Fibroblast of lung (primary cell): ENCODE measurements around the gene PYHIN1. TPM values are rescaled to one million over a fixed set of nuclear protein-coding genes. Genes with fewer than 3 reads are reported as not detected.

ENCODE experiments used
- DNase-seq, 2 donors: peaks; one replicate each; pipeline versions ENCODE4 v3.0.0 to v3.0.0-alpha.2; 2010; ENCODE audit warnings: low read depth in 2 of 2
- H2AFZ ChIP-seq: 2 replicates; pipeline ENCODE4 v1.5.1; 2012; ENCODE audit warnings: low read length, control low read depth, inconsistent platforms
- H3K27ac ChIP-seq: 2 replicates; pipeline ENCODE4 v1.5.1; 2011; ENCODE audit warnings: low read length, control low read depth; ENCODE audit not compliant: insufficient read depth
- H3K27me3 ChIP-seq: 2 replicates; pipeline ENCODE4 v1.5.1; 2011; ENCODE audit warnings: mild to moderate bottlenecking, low read length; ENCODE audit not compliant: control insufficient read depth, insufficient read depth
- H3K36me3 ChIP-seq: 2 replicates; pipeline ENCODE4 v1.5.1; 2011; ENCODE audit warnings: low read length; ENCODE audit not compliant: control insufficient read depth, insufficient read depth
- H3K4me1 ChIP-seq: 2 replicates; pipeline ENCODE4 v1.5.1; 2011; ENCODE audit warnings: low read length; ENCODE audit not compliant: control insufficient read depth, insufficient read depth; ENCODE audit errors: extremely low read depth
- H3K4me2 ChIP-seq: 2 replicates; pipeline ENCODE4 v1.5.1; 2011; ENCODE audit warnings: low read length, control low read depth; ENCODE audit not compliant: insufficient read depth; ENCODE audit errors: extremely low read depth
- H3K4me3 ChIP-seq, 4 experiments: fragments of 200-600 bp in 1 of 4; sonication (generic) in 1 of 4; replicated peaks in 1 of 4; 2 replicates each; pipeline ENCODE4 v1.5.1; 2011 to 2016; ENCODE audit warnings: low read length in 4 of 4, low read depth in 3 of 4, mild to moderate bottlenecking in 3 of 4, control low read depth in 2 of 4, inconsistent platforms in 1 of 4, mixed read lengths in 1 of 4; ENCODE audit not compliant: insufficient read depth in 1 of 4; ENCODE audit errors: control extremely low read depth in 1 of 4
- H3K79me2 ChIP-seq: 2 replicates; pipeline ENCODE4 v1.5.1; 2012; ENCODE audit warnings: mild to moderate bottlenecking, low read length, inconsistent platforms; ENCODE audit not compliant: control insufficient read depth, insufficient read depth
- H3K9ac ChIP-seq: 2 replicates; pipeline ENCODE4 v1.5.1; 2011; ENCODE audit warnings: mild to moderate bottlenecking, low read length, control low read depth; ENCODE audit not compliant: insufficient read depth
- H3K9me3 ChIP-seq: 2 replicates; pipeline ENCODE4 v1.5.1; 2012; ENCODE audit warnings: low read depth, low read length; ENCODE audit not compliant: control insufficient read depth, insufficient read depth
- H4K20me1 ChIP-seq: 2 replicates; pipeline ENCODE4 v1.5.1; 2011; ENCODE audit warnings: low read length; ENCODE audit not compliant: control insufficient read depth, insufficient read depth; ENCODE audit errors: extremely low read depth
- EZH2 ChIP-seq: IDR thresholded peaks from 2 replicates; pipeline ENCODE4 v1.5.1; 2012; ENCODE audit warnings: low read length, control low read depth, mild to moderate bottlenecking; ENCODE audit errors: missing control alignments
- polyA plus RNA-seq, 2 donors: library from polyadenylated mRNA; depleted of rRNA in 1 of 2; stranded (reverse) in 1 of 2; unstranded in 1 of 2; fragments of >200 nt; gene quantifications; 2 replicates each; pipeline ENCODE4 v1.2.1, GENCODE V29; 2011 to 2012; ENCODE audit warnings: missing spikeins in 1 of 2
- total RNA-seq: library from RNA; depleted of rRNA; stranded (reverse); fragments of >200 nt; gene quantifications from 2 replicates; pipeline ENCODE4 v1.2.1, GENCODE V29; 2014
- TF ChIP-seq, protein P1 (sequence below), 2 donors: IDR thresholded peaks in 1 of 2; conservative IDR thresholded peaks in 1 of 2; 1 replicate in 1 of 2; 2 replicates in 1 of 2; pipeline ENCODE4 v1.5.1; 2011 to 2012; ENCODE audit warnings: low read length in 2 of 2, control low read depth in 1 of 2, inconsistent platforms in 1 of 2, low read depth in 1 of 2, mild to moderate bottlenecking in 1 of 2

The PYHIN1 gene
- total and polyA plus RNA-seq, 2 donors (not counting 1 experiment from before 2014, with no cell fraction given): not detected

DNA sequence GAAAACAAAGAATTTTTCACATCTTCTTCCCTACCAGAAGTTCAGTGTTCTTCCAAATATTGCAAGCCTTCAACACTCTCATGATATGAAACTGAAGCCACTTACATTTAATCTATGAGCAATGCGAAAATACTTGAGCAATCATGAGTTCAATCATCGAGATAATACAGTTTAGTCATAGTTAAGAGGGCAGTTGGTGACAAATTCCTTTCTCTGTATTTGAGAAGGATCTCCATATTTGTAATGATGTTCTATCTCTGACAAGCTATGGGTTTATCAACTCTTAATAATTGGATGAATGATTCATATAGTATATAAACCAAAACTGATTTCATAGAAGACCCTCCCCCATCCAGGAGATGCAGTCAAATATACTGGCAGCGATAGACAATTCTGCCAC lies 29.7 kb upstream of the PYHIN1 start:
- Histone ChIP-seq H3K9ac (no peak overlapping the region), H3K9me3 (no peaks in the 10 kb centered on the region), H3K4me1 (no peaks in the 10 kb centered on the region), H3K27me3 (no peaks in the 10 kb centered on the region), H3K79me2 (no peaks in the 10 kb centered on the region), H3K4me3 (no peak overlapping the region), H3K27ac (no peak overlapping the region), H3K36me3 (no peaks in the 10 kb centered on the region), H2AFZ (no peak overlapping the region), H3K4me2 (no peak overlapping the region), H4K20me1 (no peaks in the 10 kb centered on the region)
- no peak for DNase-seq
- TF ChIP-seq, protein P1, sequence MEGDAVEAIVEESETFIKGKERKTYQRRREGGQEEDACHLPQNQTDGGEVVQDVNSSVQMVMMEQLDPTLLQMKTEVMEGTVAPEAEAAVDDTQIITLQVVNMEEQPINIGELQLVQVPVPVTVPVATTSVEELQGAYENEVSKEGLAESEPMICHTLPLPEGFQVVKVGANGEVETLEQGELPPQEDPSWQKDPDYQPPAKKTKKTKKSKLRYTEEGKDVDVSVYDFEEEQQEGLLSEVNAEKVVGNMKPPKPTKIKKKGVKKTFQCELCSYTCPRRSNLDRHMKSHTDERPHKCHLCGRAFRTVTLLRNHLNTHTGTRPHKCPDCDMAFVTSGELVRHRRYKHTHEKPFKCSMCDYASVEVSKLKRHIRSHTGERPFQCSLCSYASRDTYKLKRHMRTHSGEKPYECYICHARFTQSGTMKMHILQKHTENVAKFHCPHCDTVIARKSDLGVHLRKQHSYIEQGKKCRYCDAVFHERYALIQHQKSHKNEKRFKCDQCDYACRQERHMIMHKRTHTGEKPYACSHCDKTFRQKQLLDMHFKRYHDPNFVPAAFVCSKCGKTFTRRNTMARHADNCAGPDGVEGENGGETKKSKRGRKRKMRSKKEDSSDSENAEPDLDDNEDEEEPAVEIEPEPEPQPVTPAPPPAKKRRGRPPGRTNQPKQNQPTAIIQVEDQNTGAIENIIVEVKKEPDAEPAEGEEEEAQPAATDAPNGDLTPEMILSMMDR (conservative IDR thresholded peaks at IDR 0.05 in 1 of 2, IDR thresholded peaks at IDR 0.05 in 1 of 2; ENCODE audit: low read depth in 1 of 2, low read length in 2 of 2): no peak
- no peak for TF ChIP-seq EZH2

DNA sequence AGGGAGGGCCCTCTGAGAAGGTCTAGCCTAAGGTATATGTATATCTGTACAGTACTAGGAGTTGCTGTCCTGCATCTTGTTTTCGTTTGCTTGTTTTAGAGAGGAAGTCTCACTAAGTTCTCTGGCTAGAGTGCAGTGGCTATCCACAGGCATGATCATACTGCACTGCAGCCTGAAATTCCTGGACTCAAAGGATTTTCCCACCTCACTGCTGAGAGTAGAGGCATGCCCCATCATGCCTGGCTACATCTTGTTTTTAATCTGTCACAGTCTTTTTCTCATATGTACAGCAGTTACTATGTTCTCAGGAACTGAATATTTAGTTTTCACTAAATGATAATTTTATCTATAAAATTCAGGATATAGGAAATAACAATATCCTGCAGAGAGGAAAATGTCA lies 15.3 kb upstream of the PYHIN1 start:
- Histone ChIP-seq H2AFZ (no peak overlapping the region), H3K27ac (no peak overlapping the region), H3K4me1 (no peaks in the 10 kb centered on the region), H3K79me2 (no peaks in the 10 kb centered on the region), H3K4me3 (no peak overlapping the region), H3K4me2 (no peak overlapping the region), H3K9me3 (no peaks in the 10 kb centered on the region), H3K36me3 (no peaks in the 10 kb centered on the region), H3K9ac (no peak overlapping the region), H4K20me1 (no peaks in the 10 kb centered on the region), H3K27me3 (no peaks in the 10 kb centered on the region)
- DNase-seq: no peak
- TF ChIP-seq EZH2: no peak
- TF ChIP-seq, protein P1 (conservative IDR thresholded peaks at IDR 0.05 in 1 of 2, IDR thresholded peaks at IDR 0.05 in 1 of 2; ENCODE audit: low read depth in 1 of 2, low read length in 2 of 2): no peak

DNA sequence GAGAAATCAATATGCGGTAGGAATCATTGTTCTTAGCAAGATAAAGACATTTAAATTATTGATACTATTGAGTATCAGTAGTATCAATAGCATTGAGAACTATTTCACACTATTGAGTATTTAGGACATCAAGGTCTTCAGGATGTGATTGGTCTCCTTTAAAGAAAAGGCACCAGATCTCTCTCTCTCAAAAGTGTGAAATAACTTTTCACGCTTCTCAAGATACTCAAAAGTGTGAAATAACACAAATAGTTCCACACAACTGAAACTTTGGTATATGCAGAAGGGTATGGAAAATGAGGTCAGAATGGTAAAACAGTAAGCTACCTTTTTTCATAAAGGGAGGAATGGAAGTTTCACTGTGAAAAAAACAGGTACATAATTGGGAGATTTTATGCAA lies 6.7 kb upstream of the PYHIN1 start:
- Histone ChIP-seq H3K9ac (no peak overlapping the region), H3K9me3 (no peaks in the 10 kb centered on the region), H3K4me3 (no peak overlapping the region), H3K27ac (no peak overlapping the region), H4K20me1 (no peaks in the 10 kb centered on the region), H3K4me1 (no peaks in the 10 kb centered on the region), H2AFZ (no peak overlapping the region), H3K79me2 (no peaks in the 10 kb centered on the region), H3K27me3 (no peaks in the 10 kb centered on the region), H3K36me3 (no peaks in the 10 kb centered on the region), H3K4me2 (no peak overlapping the region)
- TF ChIP-seq EZH2: no peak
- TF ChIP-seq, protein P1 (conservative IDR thresholded peaks at IDR 0.05 in 1 of 2, IDR thresholded peaks at IDR 0.05 in 1 of 2; ENCODE audit: low read depth in 1 of 2, low read length in 2 of 2): no peak
- no peak for DNase-seq
